Activated CD4-positive, alpha-beta T cell treated with anti-CD3 and anti-CD28 coated beads, Interleukin-2, amount 10 ng/mL, durations not matched to agents 7 days and 5 days (primary cell): ENCODE measurements around the gene TBC1D17. TPM values are rescaled to one million over a fixed set of nuclear protein-coding genes. Genes with fewer than 3 reads are reported as not detected.

Source experiments
- microRNA-seq: library from miRNA; unstranded; fragments of <30 nt; microRNA quantifications from one replicate; pipeline ENCODE4 v1.2.0, GENCODE V29; 2021; ENCODE audit warnings: borderline microRNAs expressed, borderline replicate concordance
- total RNA-seq, 2 experiments: library from RNA; stranded (reverse); gene quantifications; one replicate each; pipeline ENCODE4 v1.2.3, GENCODE V29; 2021

The TBC1D17 gene
- total RNA-seq, 2 experiments from 2014 or later = 33.2 to 33.8 TPM

Small RNA genes lying within 50 kb of the gene (microRNA-seq; reads per million reads assigned to microRNA genes)
- gene MIR4749 (0.63 reads per million), gene MIR4750 (not detected), gene MIR6800 (not detected)

Other genes starting within 250 kb of the TBC1D17 start
- 1 to 10 TPM; 9.0 to 9.5 TPM for gene RRAS, start 237.6 kb upstream of the TBC1D17 start, total RNA-seq
- 10 to 100 TPM; 48.1 to 59.9 TPM for gene SCAF1, start 235.5 kb upstream of the TBC1D17 start, total RNA-seq
- 100 to 1,000 TPM; 157 to 168 TPM for gene IRF3, start 211.8 kb upstream of the TBC1D17 start, total RNA-seq
- gene BCL2L12, start 211.8 kb upstream of the TBC1D17 start, total RNA-seq = 10 to 100 TPM; 73.9 to 80.7 TPM
- 100 to 1,000 TPM; 125 to 130 TPM for gene PRMT1, start 200.4 kb upstream of the TBC1D17 start, total RNA-seq
- gene ADM5, start 188.1 kb upstream of the TBC1D17 start, total RNA-seq = 1 to 10 TPM; 3.7 to 4.9 TPM
- 1 to 10 TPM in 1 of 2 experiments, under 1 TPM in 1; 0.79 to 1.3 TPM for gene CPT1C, start 186.6 kb upstream of the TBC1D17 start, total RNA-seq
- 1 to 10 TPM; 4.5 to 5.4 TPM for gene TSKS, start 114.4 kb upstream of the TBC1D17 start, total RNA-seq
- gene AP2A1, start 110.7 kb upstream of the TBC1D17 start, total RNA-seq = 10 to 100 TPM; 77.2 to 87.9 TPM
- 10 to 100 TPM; 13.3 to 13.9 TPM for gene FUZ, start 64.4 kb upstream of the TBC1D17 start, total RNA-seq
- 10 to 100 TPM; 57.9 to 62.7 TPM for gene MED25, start 59.4 kb upstream of the TBC1D17 start, total RNA-seq
- gene PTOV1, start 26.5 kb upstream of the TBC1D17 start, total RNA-seq = 10 to 100 TPM; 60.7 to 76.8 TPM
- 100 to 1,000 TPM; 105 to 131 TPM for gene PNKP, start 10.1 kb upstream of the TBC1D17 start, total RNA-seq
- 10 to 100 TPM; 17.5 to 18.9 TPM for gene AKT1S1, start 347 bp upstream of the TBC1D17 start, total RNA-seq
- gene IL4I1, start 19.2 kb downstream of the TBC1D17 start, total RNA-seq = 1 to 10 TPM; 3.7 to 4.2 TPM
- gene ATF5, start 51.5 kb downstream of the TBC1D17 start, total RNA-seq = 10 to 100 TPM; 10.5 to 12.1 TPM
- gene NUP62, start 51.8 kb downstream of the TBC1D17 start, total RNA-seq = 100 to 1,000 TPM; 111 to 127 TPM
- gene SIGLEC11, start 83.5 kb downstream of the TBC1D17 start, total RNA-seq = not detected
- 10 to 100 TPM; 75.4 to 86.9 TPM for gene VRK3, start 147.7 kb downstream of the TBC1D17 start, total RNA-seq
- gene ZNF473, start 148.3 kb downstream of the TBC1D17 start, total RNA-seq = 10 to 100 TPM; 10.0 to 10.6 TPM